Stimulated activated CD8-positive, alpha-beta memory T cell treated with anti-CD3 and anti-CD28 coated beads, Interleukin-12 subunit alpha, Interleukin-12 subunit beta, amount 100 ng/mL, for 4 hours (primary cell): ENCODE data around the gene CERS6.

ENCODE experiments used
- DNase-seq: peaks from one replicate; pipeline ENCODE4 v3.0.0-alpha.2; 2020; ENCODE audit warnings: low read depth

Gene CERS6

DNA sequence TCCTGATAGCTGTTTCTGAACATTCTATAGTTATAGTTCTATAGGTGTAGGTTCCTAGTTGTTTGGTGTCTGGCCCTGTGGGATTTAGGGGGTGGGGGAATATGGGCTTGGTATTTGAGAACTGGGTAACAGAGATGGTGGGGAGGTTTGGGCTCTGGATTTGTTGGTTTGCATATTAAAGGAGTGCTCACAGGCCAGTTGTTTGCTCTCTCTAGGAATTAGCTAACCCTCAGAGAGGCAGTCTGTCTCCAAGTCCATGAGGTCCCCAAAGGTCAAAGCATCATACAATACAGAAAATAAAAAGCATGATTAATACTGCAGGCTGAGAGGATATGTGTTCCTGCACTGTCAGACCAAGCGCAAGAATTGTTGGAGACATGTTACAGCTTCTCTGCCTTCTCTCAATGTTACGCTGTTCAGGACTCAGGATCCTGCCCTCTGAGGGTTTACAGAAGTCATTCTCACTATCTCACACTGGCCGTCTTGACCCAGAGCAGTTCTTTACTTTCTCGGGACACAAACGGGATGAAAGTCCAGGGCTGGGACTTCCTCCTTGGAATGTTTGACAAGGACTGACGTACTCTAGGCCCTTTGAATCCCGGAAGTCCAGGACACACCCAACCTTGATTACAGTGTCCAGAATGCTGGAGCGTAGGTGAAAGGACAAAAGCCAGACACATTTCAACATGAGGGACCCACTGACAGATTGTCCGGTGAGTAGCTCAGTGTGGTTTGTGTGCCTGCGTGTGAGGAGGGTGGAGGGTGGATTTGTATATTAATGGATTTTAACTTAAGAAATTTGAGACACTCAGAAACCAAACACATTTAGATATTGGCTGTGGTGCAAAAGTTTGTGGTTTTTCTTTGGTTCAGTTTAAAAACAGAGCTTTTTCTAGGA lies 346.1 kb downstream of the CERS6 start, which contains the start of gene NOSTRIN:
NOSTRIN (plus strand) TSS at position 677 of the 898 bp plus-strand sequence; CDS start at position 687, 10 bp downstream.
- DNase-seq: no peak

DNA sequence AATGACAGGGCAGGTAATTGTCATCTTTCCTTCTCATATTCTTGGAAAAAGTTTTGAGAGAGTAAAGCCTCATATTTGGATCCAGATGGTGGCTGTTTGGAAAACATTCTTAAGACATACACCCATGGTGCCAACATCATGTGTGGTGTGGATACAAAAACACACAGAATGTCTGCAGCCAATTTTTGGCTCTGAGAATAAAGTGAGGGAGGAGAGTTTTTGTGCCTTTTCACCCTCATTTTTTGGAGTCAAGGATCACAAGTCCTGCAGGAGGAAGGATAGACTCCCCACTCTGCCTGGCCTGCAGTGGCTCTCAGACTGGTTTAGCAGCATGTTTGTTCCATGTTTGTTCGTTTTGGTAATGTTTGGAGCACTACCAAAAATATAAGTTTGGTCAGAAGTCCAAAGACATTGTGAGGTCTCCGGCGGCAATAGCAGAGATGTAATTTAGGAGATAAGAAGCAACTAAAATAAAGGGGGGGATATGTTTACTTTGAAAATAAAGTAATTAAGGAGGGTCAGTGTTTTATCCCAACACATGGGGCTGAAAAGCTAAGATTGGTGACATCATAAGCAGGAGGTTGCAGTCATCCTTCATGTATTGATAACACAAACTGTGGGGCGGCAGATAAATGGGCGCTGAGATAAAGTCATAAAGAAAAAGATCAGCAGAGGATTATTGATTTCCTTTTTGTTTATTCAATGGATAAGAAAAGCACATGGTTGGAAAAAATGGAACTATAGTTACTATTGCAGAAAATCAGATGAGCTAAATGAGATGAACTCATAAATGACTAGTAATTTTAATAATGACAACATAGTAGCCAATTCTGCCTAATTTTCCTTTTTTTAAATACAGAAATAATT lies 347.0 kb downstream of the CERS6 start:
- DNase-seq: no peak

DNA sequence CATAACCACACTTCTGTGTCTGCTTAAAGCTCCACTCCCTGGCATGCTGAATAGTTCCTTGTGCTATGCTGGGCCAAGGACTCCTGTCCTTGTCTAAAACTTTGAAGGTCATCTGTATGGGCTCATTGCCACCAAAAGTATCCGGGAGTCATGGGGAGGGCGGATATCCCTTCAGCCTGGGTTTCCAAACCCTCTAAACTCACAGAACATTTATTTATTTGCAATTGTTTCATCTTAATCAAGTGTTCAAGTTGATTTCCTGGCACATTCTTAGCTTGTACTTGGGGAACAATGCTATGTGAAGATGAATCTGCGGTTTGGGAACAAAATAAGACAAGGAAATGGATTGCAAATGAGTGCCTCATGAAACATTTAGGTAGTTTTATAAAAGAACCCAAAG lies 348.1 kb downstream of the CERS6 start:
- no peak for DNase-seq

DNA sequence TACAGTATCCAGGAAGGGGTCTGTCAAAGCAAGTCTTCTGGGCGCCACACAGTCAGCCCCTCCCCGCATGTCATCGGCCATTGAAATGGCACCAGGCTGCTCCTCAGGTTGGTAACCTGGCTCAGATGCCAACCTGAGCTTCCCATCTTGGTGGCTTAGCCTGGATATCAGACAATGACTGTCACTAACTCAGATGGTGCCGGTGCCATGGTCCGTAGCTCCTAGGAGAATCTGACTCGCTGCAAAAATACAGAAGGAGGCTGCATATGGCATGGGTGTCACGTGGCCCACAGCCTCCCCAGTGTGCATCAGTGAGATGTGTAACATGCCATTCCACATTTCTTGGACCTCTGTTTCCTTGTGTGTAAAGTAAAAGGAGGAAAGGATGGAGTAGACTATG lies 349.5 kb downstream of the CERS6 start:
- DNase-seq: no peak

DNA sequence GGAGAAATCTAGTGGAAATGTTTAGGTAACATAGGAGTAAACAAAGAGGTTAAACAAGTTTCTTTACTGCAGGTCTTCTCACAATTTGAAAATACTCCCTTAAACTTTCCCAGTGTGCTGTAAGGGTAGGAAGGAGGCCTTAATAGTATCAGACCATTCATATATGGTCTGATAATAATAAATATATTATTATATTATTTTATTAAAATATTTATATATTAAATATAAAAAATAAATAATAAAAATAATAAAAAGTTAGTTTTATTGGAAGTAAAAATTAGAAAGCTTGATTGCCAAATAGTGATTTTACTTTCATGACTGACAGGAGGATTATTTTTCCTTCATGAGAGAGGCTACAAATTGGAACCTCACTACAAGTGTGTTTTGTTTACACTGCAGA lies 353.5 kb downstream of the CERS6 start:
- no peak for DNase-seq

DNA sequence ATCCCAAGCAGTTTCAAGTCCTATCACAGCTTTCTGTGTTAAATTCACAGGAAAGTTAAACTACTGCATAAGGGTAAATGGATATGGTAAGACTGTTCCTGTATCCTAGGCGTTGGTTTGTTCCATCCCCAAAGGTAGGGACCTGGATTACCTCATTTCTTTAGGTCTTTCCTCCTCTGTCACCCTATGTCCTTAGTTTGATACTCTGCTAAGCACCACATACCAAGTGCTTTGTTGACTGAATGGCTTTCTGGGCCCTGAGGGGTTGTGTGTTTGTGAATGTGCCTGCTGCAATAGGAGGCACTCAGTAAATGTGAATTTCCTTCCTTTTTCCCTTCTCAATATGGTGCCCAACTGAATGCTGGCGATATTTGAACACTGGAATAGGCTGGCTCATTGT lies 354.2 kb downstream of the CERS6 start:
- DNase-seq: no peak

DNA sequence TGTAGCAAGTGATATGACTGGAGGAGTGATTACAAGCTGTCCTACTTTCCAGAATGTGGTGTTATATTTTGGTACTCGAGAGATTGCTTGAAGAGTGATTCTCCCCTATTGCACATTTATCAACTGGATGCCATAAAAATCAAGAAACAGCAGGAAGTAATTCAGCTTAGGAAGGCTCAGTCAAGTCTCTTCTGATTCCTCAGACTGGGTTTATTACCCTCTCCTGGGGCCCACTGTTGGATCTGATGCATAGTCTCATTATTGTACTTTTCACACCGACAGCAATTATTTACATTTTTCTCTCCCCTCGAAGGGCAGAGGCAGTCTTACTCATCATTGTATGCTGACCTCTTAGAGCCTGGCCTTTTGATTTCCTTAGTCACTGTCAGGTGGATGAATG lies 355.6 kb downstream of the CERS6 start:
- no peak for DNase-seq

DNA sequence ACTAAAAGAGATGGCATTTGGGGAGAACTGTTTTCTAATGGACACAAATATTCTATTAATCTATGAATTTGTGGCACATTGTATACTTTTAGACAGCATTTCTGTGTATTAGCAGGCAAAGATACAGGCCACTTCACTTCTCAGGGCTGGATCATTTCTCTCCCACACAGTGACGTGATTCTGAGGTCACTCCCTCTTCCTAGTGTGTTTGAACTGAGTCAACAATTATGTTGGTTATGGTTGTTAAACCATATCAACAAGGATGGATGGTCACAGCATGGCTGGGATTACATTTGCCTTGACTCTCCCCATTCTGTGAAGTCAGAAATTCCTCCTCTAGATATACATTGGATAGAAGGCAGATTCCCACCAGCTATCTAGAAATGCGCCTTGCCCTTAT lies 358.0 kb downstream of the CERS6 start:
- no peak for DNase-seq

DNA sequence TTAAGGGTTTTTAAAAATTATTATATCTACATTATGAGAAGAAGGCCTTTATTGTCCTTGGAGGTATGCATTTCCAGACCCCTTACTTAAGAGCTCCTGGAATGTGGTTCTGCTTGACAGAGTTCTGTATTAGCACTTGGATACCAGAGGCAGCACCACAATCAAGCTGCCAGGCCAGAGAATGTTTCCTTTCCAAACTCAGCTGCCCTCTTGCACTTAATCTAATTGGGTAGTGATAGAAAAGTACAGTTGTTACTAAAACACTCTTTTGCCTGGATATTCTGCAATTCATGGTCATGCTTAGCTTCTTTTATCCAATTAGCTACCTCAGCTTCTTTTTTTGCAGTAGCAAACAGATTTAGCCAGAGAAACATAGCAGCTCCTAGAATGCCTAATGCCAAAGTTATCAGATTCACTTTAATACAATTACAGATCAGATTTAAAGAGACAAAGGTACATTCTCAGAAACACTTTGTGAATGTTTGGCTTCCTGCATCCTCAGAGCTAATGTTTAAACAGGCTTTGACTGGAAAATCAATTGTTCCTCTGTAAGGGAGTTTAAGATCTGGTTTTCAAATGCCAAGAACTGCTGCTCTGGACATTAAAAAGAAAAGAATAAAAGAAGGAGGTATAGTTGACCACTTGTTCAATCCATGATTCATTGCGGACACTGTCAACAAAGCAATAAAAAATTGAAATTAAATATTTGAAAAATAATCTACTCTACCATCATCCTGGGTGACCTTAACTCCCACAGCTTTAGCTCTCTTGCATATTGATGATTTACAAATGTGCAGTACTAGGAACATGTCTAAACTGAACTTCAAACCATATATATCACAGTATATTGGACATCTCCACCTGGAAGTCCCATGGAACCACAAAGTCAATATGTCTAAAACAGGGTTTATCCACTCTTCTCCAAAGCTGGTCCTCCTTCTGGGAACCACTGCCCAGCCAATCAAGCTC lies 359.2 kb downstream of the CERS6 start:
- DNase-seq: no peak

DNA sequence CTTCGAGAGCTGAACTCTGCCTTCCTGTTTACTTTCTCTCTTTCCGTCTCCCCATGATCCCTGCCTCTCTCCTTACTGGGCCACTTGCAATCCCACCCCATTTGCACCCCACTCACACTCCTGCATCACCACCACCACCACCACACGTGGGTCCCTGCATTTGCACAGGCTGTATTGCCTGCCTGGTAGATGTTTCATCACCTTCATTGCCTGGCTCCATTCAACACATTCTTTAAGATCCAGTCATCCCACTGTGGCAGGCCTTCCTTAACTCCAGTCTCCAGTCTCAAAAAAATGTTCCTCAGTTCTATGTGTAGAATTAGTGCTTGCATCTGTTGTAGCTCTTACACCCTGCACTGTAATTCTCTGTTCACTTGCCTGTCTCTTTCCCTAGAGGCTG lies 360.3 kb downstream of the CERS6 start:
- DNase-seq: no peak

DNA sequence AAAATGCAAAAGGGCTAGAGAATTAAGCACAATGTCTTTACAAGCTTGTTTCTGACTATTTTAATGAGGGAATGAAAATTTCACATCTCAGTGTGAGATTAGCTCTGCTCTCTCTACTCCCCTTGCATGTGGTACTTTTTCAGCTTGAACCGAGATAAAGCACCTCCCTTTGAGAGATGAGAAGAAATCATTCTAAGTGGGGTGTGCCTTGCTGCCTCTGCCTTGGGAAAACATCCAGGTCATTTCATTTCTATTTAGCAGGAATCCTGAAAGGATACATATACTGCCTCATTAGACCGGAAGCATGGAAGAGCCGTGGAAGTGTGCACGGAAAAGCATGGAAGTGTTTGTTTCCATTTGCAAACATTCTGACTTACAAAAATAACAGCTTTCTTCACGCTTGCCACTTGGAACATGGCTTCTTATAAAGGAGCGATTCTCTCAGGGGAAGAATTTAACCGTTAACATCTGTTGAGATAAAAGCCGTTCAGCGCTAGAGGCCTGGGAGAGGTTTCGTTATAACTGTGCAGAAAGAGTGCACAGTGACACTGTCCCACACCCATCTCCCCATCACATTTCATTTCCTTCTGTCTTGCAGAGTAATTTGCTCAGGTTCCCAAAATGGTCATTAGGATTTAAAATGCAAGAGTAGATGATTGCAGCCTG lies 363.1 kb downstream of the CERS6 start:
- DNase-seq: no peak

DNA sequence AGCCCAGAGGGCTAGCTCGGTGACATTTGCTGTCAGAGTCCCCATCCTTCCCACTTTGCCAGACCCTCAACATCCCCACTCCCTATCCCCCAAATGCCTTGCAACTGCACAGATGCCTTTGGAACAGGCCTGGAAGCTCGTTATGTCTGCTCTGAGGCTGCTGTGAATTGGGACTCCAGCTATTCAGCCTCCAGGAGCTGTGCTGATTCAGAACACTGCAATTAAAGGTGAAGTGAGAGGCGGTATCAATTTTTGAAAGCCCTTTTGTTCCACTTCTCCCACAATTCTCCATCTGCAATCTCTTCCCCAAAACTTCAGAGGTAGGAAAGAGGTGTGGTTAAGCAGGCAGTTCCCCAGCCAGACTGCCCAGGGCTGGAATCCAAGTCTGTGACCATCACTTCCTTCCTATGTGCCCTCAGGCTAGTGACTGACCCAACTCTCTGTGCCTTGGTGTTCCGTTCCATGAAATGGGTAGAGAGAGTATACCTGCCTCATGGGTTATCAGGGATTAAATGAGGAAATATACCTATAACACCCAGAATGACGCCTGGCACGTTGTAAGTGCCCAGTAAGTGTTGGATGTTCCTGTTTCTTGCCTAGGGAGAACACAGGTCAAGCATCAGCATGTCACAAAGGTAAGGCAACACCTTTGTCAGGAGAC lies 363.9 kb downstream of the CERS6 start:
- DNase-seq: no peak

DNA sequence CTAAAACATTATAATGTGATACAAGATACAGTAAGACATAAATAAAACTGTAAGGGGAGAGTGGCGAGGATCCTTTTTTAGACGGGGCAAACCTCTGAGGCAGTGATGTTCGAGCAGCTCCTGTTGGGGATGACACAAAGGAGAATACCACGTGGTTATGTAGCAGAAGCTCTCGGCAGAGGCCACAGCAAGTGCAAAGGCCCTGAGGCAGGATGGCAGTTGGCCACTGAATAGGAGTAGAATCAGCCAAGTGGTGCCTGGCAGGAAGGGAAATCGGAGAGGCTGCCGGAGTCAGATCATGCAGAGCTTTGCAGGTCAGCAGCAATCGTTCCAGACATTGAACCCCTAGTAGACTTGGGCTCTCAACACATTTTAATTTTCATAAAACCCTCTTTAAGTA lies 365.5 kb downstream of the CERS6 start:
- DNase-seq: no peak

DNA sequence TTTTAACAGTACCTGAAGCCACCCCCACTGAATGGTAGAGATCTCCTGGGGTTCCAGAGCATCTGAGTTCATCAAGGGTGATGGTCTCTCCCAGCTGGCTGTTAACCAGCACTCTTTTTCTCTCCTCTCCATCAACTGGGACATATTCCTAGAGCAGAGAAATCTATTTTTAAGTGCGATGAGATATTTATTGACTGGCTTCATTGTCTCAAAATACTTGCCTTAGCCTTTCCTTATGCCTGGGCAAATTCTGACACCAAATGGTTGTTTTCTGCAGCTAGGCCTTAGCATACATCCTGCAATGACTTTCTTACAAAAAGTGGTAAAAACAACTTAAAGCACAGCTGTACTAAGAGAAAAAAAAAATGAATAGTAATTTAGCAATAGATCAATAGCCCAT lies 365.9 kb downstream of the CERS6 start:
- DNase-seq: no peak
